Breast epithelium (tissue), 3 donors: ENCODE results near the gene RBL2.

Source experiments
- POLR2A ChIP-seq: fragments of 450-650 bp; IDR thresholded peaks from one replicate; pipeline ENCODE4 v1.6.1; 2016; ENCODE audit warnings: antibody characterized with exemption, mild to moderate bottlenecking, moderate library complexity
- POLR2AphosphoS5 ChIP-seq, 3 donors: sonication (generic); formaldehyde crosslinking; IDR thresholded peaks; one replicate each; pipeline ENCODE4 v1.6.1; 2017; ENCODE audit warnings: antibody characterized with exemption in 3 of 3

GRCh38 chr16:53506254-53506653, 72.0 kb downstream of the RBL2 start:
- TF ChIP-seq POLR2A (no peak), POLR2AphosphoS5 (IDR thresholded peaks at IDR 0.05) (no peak)
